Inferior parietal cortex (tissue), 1 donor: ENCODE results near the gene POLR2E.

ENCODE experiments used
- DNase-seq: peaks from one replicate; pipeline ENCODE4 v3.0.0-alpha.2; 2016; ENCODE audit errors: extremely low spot score

Gene POLR2E

DNA sequence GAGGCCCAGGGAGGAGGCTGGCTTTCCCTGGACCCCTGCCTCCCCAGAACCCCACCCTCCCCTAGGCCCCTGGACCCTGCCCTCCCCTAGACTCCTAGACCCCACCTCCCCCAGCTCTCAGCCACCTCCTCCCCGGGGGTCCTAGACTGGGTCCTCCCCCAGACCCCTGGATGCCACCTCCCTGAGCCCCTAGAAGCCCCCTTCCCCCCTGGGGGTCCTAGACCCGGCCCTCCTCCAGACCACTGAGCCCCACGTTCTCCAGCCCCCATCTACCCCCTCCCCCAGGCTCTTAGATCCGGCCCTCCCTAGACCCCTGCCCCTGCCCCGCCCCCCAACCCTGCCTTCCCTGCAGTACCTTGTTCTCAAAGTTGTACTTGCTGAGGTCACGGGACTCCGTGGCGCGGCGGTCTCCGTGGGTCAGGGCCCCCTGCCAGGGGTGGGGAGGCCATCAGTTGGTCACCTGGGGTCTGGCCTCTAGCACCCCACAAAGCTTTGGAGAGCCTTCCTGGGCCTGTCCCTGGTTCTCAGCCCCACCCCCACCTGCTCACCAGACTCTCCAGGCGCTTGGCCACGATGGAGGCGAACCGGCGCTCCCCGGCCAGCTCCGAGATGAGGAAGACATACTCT, 16.6 kb upstream of the POLR2E start:
- no peak for DNase-seq

DNA sequence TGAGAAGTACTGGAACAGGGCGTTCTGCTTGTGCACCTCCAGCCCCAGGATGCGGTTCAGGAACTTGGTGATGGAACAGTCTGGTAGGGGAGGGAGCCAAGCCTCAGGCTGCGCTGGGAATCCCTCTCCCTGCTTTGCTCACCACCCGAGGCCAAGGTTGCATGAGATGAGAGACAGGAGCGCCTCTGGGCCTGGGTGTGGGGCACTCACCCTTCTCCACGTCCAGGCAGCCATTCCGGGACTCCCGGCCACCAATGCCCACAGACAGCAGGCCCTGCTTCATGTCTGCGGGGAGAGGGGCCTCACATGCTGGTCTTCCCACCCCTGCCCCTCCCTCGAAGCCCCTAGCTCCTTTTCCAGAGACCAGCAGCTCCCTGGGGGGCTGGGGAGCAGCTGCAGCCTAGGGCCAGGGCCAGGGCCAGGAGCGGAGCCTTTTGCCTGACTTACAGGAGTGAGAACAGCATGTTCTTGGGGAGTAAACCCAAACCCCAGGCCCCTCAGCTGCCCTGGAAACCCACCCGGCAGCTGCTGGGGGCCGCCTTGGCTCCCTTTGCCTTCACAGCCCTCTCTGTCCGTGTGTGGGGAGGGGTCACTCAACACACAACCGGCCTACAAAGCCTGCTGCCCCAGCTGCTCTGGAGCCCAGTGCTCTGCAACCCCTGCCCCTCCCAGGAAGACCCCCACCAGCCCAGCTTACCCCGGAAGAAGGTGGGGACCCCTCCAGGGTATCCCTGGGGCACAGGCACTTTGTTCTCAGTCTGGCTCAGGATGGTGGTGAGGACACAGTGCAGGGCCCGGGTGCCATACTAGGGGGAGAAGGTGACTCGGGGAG, 15.8 kb upstream of the POLR2E start:
- DNase-seq = no peak

DNA sequence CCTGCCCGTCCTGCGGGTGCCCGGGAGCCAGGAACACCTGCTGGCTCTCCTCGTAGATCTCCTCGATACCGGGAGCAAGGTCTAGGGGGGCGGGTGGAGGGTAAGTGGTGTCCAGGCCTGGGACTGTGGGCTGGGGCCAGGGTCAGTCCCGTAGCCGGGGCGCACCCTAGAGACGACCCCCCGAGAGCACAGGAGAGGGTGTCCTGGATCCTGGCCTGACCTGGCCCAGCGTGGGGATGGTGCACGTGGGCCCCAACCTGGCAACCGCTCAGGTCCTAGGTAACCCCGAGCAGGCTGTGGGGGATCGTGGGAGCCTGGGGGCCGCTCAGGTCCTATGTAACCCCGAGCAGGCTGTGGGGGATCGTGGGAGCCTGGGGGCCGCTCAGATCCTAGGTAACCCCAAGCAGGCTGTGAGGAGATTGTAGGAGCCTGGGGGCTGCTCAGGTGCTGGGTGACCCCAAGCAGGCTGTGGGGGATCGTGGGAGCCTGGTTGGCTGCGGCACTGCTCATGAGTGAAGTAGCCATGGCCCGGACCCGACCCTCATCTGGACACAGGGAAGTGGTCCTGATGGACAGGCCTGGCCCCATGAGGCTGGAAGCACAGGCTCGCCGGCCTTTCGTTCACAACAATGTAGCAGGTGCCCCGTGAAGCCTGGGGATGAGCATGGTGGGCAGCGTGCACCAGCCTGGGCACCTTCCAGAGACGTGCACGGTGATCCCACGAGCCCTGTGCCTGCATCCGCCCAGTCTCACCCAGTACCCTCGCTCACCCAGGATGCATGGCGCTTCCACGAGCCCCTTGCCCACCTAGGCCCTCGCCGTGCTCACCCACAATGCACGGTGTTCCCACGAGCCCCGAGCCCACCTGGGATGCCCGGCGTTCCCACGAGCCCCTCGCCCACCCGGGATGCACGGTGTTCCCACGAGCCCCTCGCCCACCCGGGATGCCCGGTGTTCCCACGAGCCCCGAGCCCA, 14.8 kb upstream of the POLR2E start:
- DNase-seq = no peak

DNA sequence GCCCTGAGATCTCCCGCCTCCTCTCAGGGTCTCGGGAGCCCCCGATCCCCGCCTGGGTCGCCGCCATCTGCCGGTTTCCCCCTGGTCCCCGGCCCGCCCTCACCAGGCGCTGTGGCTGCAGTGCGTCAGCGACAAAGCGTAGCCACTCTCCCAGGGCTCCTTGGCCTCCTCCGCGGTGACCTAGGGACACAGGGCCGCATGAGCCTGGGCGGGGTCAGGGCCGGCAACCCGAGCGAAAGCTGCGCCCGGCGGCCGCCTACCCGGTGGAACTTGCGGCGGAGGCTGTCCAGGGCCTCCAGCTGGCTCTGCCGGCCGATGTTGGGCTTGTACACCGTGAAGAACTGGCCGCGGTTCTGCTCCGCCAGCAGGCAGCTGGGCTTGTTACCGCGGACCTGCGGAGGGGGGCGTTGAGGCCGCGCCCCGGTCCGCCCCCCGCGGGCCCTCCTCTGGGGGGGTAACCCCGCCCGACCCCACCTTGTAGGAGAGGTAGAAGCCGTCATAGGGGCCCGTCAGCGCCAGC, 13.9 kb upstream of the POLR2E start:
- no peak for DNase-seq

- no peak for DNase-seq
Measured at GRCh38 chr19:1108291-1109031, 13.3 kb upstream of the POLR2E start.

DNA sequence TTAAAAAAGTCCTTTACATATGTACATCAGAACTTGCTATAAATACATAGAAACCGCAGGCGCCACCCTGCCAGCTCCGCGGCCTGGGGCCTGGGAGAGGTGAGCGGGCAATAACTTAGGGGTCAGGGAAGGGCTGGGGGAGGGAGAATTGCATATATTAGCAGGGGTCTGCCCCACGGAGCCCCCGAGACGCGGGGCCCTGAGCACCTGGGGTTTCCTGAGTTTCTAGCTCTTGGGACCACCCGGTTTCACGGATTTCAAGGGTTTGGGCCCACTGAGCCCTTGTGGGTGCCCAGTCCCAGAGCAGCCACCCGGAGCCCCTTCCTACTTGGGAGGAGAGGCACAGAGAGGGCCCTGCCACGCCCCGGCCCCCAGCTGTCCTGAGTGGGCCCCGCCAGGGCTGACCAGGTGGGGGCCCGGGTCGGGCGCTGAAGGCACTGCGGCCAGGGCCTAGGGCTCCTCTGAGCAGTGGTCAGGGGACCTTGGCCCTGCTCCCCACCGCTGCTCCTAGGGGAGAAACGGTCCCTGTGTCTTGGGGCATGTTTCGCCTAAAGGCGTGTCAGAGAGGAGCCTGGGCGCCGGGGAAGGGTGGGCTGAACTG, 12.6 kb upstream of the POLR2E start:
- no peak for DNase-seq

- no peak for DNase-seq
Measured at GRCh38 chr19:1106841-1107660, 11.9 kb upstream of the POLR2E start.

GRCh38 chr19:1105873-1106840, 11.0 kb upstream of the POLR2E start:
- no peak for DNase-seq

DNA sequence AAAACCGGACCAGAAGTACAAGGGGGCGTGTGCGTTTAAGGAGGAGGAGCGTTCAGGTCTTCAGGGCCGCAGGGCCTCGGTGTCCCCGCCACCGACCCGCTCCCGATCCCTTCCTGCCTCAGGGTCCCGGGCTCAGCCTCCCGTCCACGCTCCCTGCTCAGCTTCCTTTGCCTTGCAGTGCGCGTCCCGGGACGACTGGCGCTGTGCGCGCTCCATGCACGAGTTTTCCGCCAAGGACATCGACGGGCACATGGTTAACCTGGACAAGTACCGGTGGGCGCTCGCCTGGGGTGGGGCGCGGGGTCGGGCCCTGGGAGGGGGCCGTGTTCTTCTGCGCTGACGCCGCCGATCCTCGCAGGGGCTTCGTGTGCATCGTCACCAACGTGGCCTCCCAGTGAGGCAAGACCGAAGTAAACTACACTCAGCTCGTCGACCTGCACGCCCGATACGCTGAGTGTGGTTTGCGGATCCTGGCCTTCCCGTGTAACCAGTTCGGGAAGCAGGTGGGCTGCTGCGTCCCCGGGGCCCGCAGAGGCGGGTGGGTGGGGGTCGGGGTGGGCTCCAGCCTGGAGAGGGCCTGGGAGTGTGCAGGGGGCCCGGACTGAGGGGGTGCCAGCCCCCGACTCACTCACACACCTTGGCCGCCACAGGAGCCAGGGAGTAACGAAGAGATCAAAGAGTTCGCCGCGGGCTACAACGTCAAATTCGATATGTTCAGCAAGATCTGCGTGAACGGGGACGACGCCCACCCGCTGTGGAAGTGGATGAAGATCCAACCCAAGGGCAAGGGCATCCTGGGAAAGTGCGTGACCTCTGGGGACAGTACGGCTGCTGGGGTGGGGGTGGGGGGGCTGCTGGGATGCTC, 10.1 kb upstream of the POLR2E start:
- no peak for DNase-seq

DNA sequence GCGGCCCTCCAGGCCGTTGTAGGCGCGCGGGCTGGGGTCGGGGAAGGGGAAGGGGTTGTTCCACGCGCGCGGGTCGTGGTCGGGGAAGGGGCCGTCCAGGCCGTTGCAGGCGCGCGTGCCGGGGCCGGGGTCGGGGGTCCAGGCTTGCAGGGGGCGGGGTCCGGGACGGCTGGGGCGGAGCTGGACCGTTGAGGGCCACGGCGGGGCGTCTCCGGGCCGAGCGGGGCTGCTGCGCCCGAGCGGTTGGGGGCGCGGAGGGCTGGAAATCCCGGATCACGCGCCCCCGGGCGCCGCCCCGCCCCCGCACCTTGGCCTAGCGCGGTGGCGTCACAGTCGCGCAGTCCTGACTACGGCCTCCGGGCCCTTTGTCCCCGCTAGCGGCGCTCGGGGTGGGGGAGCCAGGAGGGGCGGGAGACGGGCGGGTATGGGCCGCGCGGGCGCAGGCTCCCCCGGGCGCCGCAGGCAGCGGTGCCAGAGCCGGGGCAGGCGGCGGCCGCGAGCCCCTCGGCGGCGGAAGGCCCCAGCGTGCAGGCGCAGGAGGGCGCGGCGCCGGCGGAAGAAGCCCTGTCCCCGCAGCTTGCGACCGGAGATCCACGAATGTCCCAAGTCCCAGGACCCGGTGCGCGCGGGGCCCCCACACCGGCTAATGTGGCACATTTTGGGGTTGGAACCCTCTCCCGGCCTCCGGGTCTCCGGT, 9.3 kb upstream of the POLR2E start:
- DNase-seq = peak; percentile 44

GRCh38 chr19:1103708-1104310, 8.6 kb upstream of the POLR2E start, which contains the start of gene GPX4:
TSS of gene GPX4 (plus strand) at chr19:1103994. CDS start at chr19:1104044, 50 bp downstream.
- DNase-seq = peak; percentile 99

DNA sequence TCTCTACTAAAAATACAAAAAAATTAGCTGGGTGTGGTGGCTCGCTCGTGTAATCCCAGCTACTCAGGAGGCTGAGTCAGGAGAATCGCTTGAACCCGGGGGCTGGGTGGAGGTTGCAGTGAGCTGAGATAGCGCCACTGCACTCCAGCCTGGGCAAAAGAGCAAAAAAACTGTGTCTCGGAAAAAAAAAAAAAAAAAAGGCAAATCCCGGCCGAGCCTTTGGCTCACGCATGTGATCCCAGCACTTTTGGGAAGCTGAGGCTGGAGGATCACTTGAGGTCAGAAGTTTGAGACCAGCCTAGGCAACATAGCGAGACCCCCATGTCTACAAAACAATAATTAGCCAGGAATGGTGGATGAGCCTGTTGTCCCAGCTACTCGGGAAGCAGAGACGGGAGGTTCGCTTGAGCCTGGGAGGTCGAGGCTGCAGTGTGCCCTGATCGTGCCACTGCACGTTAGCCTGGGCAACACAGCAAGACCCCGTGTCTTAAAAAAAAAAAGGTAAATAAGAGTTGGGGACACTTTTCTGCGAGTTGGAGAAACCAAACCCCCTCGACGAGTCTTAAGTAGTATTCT, 8.0 kb upstream of the POLR2E start:
- DNase-seq = no peak

- no peak for DNase-seq
Measured at GRCh38 chr19:1102407-1103131, 7.4 kb upstream of the POLR2E start.

GRCh38 chr19:1101337-1101698, 6.1 kb upstream of the POLR2E start:
- DNase-seq = no peak

GRCh38 chr19:1098177-1099051, 3.2 kb upstream of the POLR2E start:
- no peak for DNase-seq
